H7 (cell line): ENCODE measurements around the gene CACNA1G. TPM values are rescaled to one million over a fixed set of nuclear protein-coding genes. Genes with fewer than 3 reads are reported as not detected.
A peak's percentile ranks its signal among the peaks of the same experiment; 100 is the strongest.

Experiments used
- DNase-seq: peaks from one replicate; pipeline ENCODE4 v3.0.0; 2012
- H3K27me3 ChIP-seq: 2 replicates; pipeline ENCODE4 v1.6.0; 2011; ENCODE audit warnings: mild to moderate bottlenecking, low read length; ENCODE audit not compliant: control insufficient read depth, insufficient read depth
- H3K36me3 ChIP-seq: replicated peaks from 2 replicates; pipeline ENCODE4 v1.5.1; 2011; ENCODE audit warnings: low read length; ENCODE audit not compliant: control insufficient read depth, insufficient read depth
- H3K4me3 ChIP-seq: 2 replicates; pipeline ENCODE4 v1.5.1; 2011; ENCODE audit warnings: low read depth, mild to moderate bottlenecking, control low read depth, low read length, moderate library complexity; ENCODE audit not compliant: insufficient read depth
- total RNA-seq: library from RNA; depleted of rRNA; stranded (reverse); fragments of >200 nt; shearing (Covaris generic); gene quantifications from 2 replicates; pipeline ENCODE4 v1.2.3, GENCODE V29; 2014

The CACNA1G gene
- total RNA-seq, 1 experiment from 2014 or later = 1.9 TPM

GRCh38 chr17:50527155-50527762 lies 33.3 kb upstream of the CACNA1G start:
- H3K4me3 ChIP-seq = no peak overlapping the region
- H3K36me3 ChIP-seq = no peaks in the 10 kb centered on the region
- DNase-seq = no peak
- peaks cover 10% of the 10 kb centered on the region for H3K27me3 ChIP-seq

- no peak for DNase-seq
- H3K4me3 ChIP-seq = no peak overlapping the region
- H3K27me3 ChIP-seq = peaks cover 17% of the 10 kb centered on the region
- H3K36me3 ChIP-seq = no peaks in the 10 kb centered on the region
Observed at GRCh38 chr17:50527949-50528474, 32.5 kb upstream of the CACNA1G start.

GRCh38 chr17:50529849-50530248 lies 30.7 kb upstream of the CACNA1G start:
- DNase-seq = no peak
- H3K4me3 ChIP-seq = no peak overlapping the region
- H3K27me3 ChIP-seq = peaks cover 30% of the 10 kb centered on the region
- H3K36me3 ChIP-seq = no peaks in the 10 kb centered on the region

- H3K4me3 ChIP-seq = no peak overlapping the region
- H3K27me3 ChIP-seq = peaks cover 30% of the 10 kb centered on the region
- no peaks in the 10 kb centered on the region for H3K36me3 ChIP-seq
- no peak for DNase-seq
Observed at GRCh38 chr17:50531428-50532025, 29.0 kb upstream of the CACNA1G start.

GRCh38 chr17:50532452-50533024 lies 28.0 kb upstream of the CACNA1G start, which contains the start of gene EPN3:
Gene EPN3, plus strand, starts transcription at chr17:50532735. Its CDS starts 3,822 bp downstream, at chr17:50536557.
- DNase-seq = peak; percentile 90
- peaks cover 30% of the 10 kb centered on the region for H3K27me3 ChIP-seq
- H3K36me3 ChIP-seq = no peaks in the 10 kb centered on the region
- peak within 1 kb of the TSS; percentile 57 for H3K4me3 ChIP-seq

- Histone ChIP-seq H3K27me3 (peaks cover 30% of the 10 kb centered on the region), H3K4me3 (peak overlapping the region; percentile 57), H3K36me3 (no peaks in the 10 kb centered on the region)
- DNase-seq = peak; percentile 83
Observed at GRCh38 chr17:50533185-50533584, 27.3 kb upstream of the CACNA1G start.

GRCh38 chr17:50533720-50534148 lies 26.8 kb upstream of the CACNA1G start:
- peaks cover 30% of the 10 kb centered on the region for H3K27me3 ChIP-seq
- peak overlapping the region; percentile 57 for H3K4me3 ChIP-seq
- peak; percentile 82 for DNase-seq
- H3K36me3 ChIP-seq = no peaks in the 10 kb centered on the region

GRCh38 chr17:50534222-50534978 lies 26.1 kb upstream of the CACNA1G start:
- peak overlapping the region; percentile 57 for H3K4me3 ChIP-seq
- peak; percentile 91 for DNase-seq

GRCh38 chr17:50534979-50535326 lies 25.6 kb upstream of the CACNA1G start:
- Histone ChIP-seq H3K36me3 (no peaks in the 10 kb centered on the region; the same call in 1 of the 2 replicates), H3K4me3 (no peak overlapping the region), H3K27me3 (peaks cover 30% of the 10 kb centered on the region)
- DNase-seq = no peak

More at GRCh38 chr17:50534222-50534978, 26.1 kb upstream of the CACNA1G start:
- Histone ChIP-seq H3K27me3 (peaks cover 30% of the 10 kb centered on the region), H3K36me3 (no peaks in the 10 kb centered on the region; the same call in 1 of the 2 replicates)

GRCh38 chr17:50535407-50535806 lies 25.1 kb upstream of the CACNA1G start:
- H3K36me3 ChIP-seq = no peaks in the 10 kb centered on the region; the same call in 1 of the 2 replicates
- peaks cover 30% of the 10 kb centered on the region for H3K27me3 ChIP-seq
- no peak overlapping the region for H3K4me3 ChIP-seq
- DNase-seq = no peak

- Histone ChIP-seq H3K27me3 (peaks cover 34% of the 10 kb centered on the region), H3K36me3 (no peaks in the 10 kb centered on the region; the same call in 1 of the 2 replicates), H3K4me3 (no peak overlapping the region)
- no peak for DNase-seq
Observed at GRCh38 chr17:50536683-50537646, 23.6 kb upstream of the CACNA1G start.

GRCh38 chr17:50537721-50538548 lies 22.6 kb upstream of the CACNA1G start:
- Histone ChIP-seq H3K36me3 (no peaks in the 10 kb centered on the region; the same call in 1 of the 2 replicates), H3K27me3 (peaks cover 24% of the 10 kb centered on the region), H3K4me3 (no peak overlapping the region)
- DNase-seq = no peak
